MM.1S (cell line): ENCODE results near the gene SLC8A1.

Source experiments
- DNase-seq: peaks from one replicate; pipeline ENCODE4 v3.0.0-alpha.2; 2015
- H2AFZ ChIP-seq: fragments of 300-600 bp; sonication (generic); 2 replicates; pipeline ENCODE4 v1.6.0; 2016; ENCODE audit warnings: antibody characterized with exemption, low read length
- H3F3A ChIP-seq: fragments of 300-600 bp; sonication (generic); 2 replicates; pipeline ENCODE4 v1.6.1; 2016; ENCODE audit warnings: mild to moderate bottlenecking, antibody characterized with exemption, low read length, moderate library complexity, mixed read lengths; ENCODE audit not compliant: insufficient read depth
- H3K27ac ChIP-seq: fragments of 300-600 bp; sonication (generic); 2 replicates; pipeline ENCODE4 v1.5.1; 2016; ENCODE audit warnings: mild to moderate bottlenecking, low read length
- H3K27me3 ChIP-seq: fragments of 300-600 bp; sonication (generic); replicated peaks from 2 replicates; pipeline ENCODE4 v1.6.0; 2016; ENCODE audit warnings: low read length; ENCODE audit not compliant: insufficient read depth
- H3K36me3 ChIP-seq: fragments of 300-600 bp; sonication (generic); replicated peaks from 2 replicates; pipeline ENCODE4 v1.6.1; 2016; ENCODE audit warnings: mild to moderate bottlenecking, low read length, mixed read lengths; ENCODE audit not compliant: insufficient read depth
- H3K4me1 ChIP-seq: fragments of 300-600 bp; sonication (generic); 2 replicates; pipeline ENCODE4 v1.6.1; 2016; ENCODE audit warnings: low read length, mixed read lengths
- H3K4me2 ChIP-seq: fragments of 300-600 bp; sonication (generic); 2 replicates; pipeline ENCODE4 v1.6.0; 2016; ENCODE audit warnings: low read depth, low read length
- H3K4me3 ChIP-seq: fragments of 300-600 bp; sonication (generic); 2 replicates; pipeline ENCODE4 v1.5.1; 2016; ENCODE audit warnings: low read length, mixed read lengths
- H3K79me2 ChIP-seq: fragments of 300-600 bp; sonication (generic); 2 replicates; pipeline ENCODE4 v1.6.1; 2016; ENCODE audit warnings: mixed run types, low read length, mixed read lengths
- H3K9ac ChIP-seq: fragments of 300-600 bp; sonication (generic); 2 replicates; pipeline ENCODE4 v1.6.1; 2016; ENCODE audit warnings: low read length, mixed read lengths
- H3K9me2 ChIP-seq: fragments of 300-600 bp; sonication (generic); replicated peaks from 2 replicates; pipeline ENCODE4 v1.6.1; 2016; ENCODE audit warnings: mild to moderate bottlenecking, low read length, mixed read lengths; ENCODE audit not compliant: insufficient read depth
- H3K9me3 ChIP-seq: fragments of 300-600 bp; sonication (generic); replicated peaks from 2 replicates; pipeline ENCODE4 v1.6.1; 2016; ENCODE audit warnings: mild to moderate bottlenecking, low read length, mixed read lengths; ENCODE audit not compliant: insufficient read depth
- H4K20me1 ChIP-seq: fragments of 300-600 bp; sonication (generic); 2 replicates; pipeline ENCODE4 v1.6.1; 2016; ENCODE audit warnings: mild to moderate bottlenecking, low read length, moderate library complexity, mixed read lengths; ENCODE audit not compliant: insufficient read depth
- CTCF ChIP-seq: fragments of 300-600 bp; sonication (generic); IDR thresholded peaks from 2 replicates; pipeline ENCODE4 v1.5.1; 2016; ENCODE audit warnings: antibody characterized with exemption, low read length, mixed read lengths
- EZH2 ChIP-seq: fragments of 300-600 bp; sonication (generic); optimal IDR thresholded peaks from 2 replicates; pipeline ENCODE3; 2017; ENCODE audit warnings: low read depth, mild to moderate bottlenecking, antibody characterized with exemption, low read length, mixed read lengths
- EZH2phosphoT487 ChIP-seq: fragments of 300-600 bp; sonication (generic); IDR thresholded peaks from 2 replicates; pipeline ENCODE4 v1.6.1; 2018; ENCODE audit warnings: antibody characterized with exemption, low read length

Gene SLC8A1

GRCh38 chr2:40373111-40373510, 78.8 kb downstream of the SLC8A1 start:
- TF ChIP-seq EZH2 (no peak), CTCF (no peak), EZH2phosphoT487 (no peak)
- H3K36me3 ChIP-seq: no peaks in the 10 kb centered on the region
- H4K20me1 ChIP-seq: no peaks in the 10 kb centered on the region
- H3K79me2 ChIP-seq: no peaks in the 10 kb centered on the region
- no peak overlapping the region for H3K27ac ChIP-seq
- H3K27me3 ChIP-seq: no peaks in the 10 kb centered on the region
- DNase-seq: no peak
- no peaks in the 10 kb centered on the region for H3K9me3 ChIP-seq
- H3K4me2 ChIP-seq: no peak overlapping the region
- H3K9ac ChIP-seq: no peak overlapping the region
- no peaks in the 10 kb centered on the region for H3K9me2 ChIP-seq
- H2AFZ ChIP-seq: no peak overlapping the region
- no peaks in the 10 kb centered on the region for H3F3A ChIP-seq
- H3K4me3 ChIP-seq: no peak overlapping the region
- H3K4me1 ChIP-seq: no peaks in the 10 kb centered on the region

- Histone ChIP-seq H3K27me3 (no peaks in the 10 kb centered on the region), H4K20me1 (no peaks in the 10 kb centered on the region), H3K4me1 (no peaks in the 10 kb centered on the region), H3K27ac (no peak overlapping the region), H2AFZ (no peak overlapping the region), H3K36me3 (no peaks in the 10 kb centered on the region), H3K9me3 (no peaks in the 10 kb centered on the region), H3K9me2 (no peaks in the 10 kb centered on the region), H3K79me2 (no peaks in the 10 kb centered on the region), H3K9ac (no peak overlapping the region), H3F3A (no peaks in the 10 kb centered on the region), H3K4me2 (no peak overlapping the region), H3K4me3 (no peak overlapping the region)
- TF ChIP-seq EZH2: no peak
- TF ChIP-seq CTCF: no peak
- TF ChIP-seq EZH2phosphoT487: no peak
- DNase-seq: no peak
These were observed 79.5 kb downstream of the SLC8A1 start for GRCh38 chr2:40372283-40372985.

GRCh38 chr2:40371525-40372282, 80.2 kb downstream of the SLC8A1 start:
- Histone ChIP-seq H3F3A (no peaks in the 10 kb centered on the region), H3K9ac (no peak overlapping the region), H4K20me1 (no peaks in the 10 kb centered on the region), H2AFZ (no peak overlapping the region), H3K9me2 (no peaks in the 10 kb centered on the region), H3K9me3 (no peaks in the 10 kb centered on the region), H3K4me2 (no peak overlapping the region), H3K4me1 (no peaks in the 10 kb centered on the region), H3K36me3 (no peaks in the 10 kb centered on the region), H3K27ac (no peak overlapping the region), H3K79me2 (no peaks in the 10 kb centered on the region), H3K27me3 (no peaks in the 10 kb centered on the region), H3K4me3 (no peak overlapping the region)
- DNase-seq: no peak
- TF ChIP-seq CTCF (no peak), EZH2 (no peak), EZH2phosphoT487 (no peak)
